ENCODE data around the gene CST6. TPM values are rescaled to one million over a fixed set of nuclear protein-coding genes. Genes with fewer than 3 reads are reported as not detected.

Gene CST6
- total RNA-seq, 4 donors from 2014 or later: 1.7 TPM; not detected in 3

- no peak for ATAC-seq
- TF ChIP-seq POLR2AphosphoS5 (IDR thresholded peaks at IDR 0.05): no peak
- TF ChIP-seq CTCF (IDR thresholded peaks at IDR 0.05): no peak
- TF ChIP-seq EP300 (IDR thresholded peaks at IDR 0.05): no peak
- TF ChIP-seq POLR2A (IDR thresholded peaks at IDR 0.05): no peak
- WGBS, 2 donors (ENCODE audit: low coverage in 1 of 2): 2% methylated on average over 7 to 16 of the region's 17 CpGs
- Histone ChIP-seq H3K9me3 (no peaks in the 10 kb centered on the region), H3K4me1 (peaks cover 0 to 59% (median 26%) of the 10 kb centered on the region in 3 donors), H3K4me3 (peak overlapping the region; percentile 89 to 99), H3K36me3 (peaks cover 0 to 40% of the 10 kb centered on the region in 2 donors), H3K27me3 (peaks cover 17% of the 10 kb centered on the region), H3K27ac (peak overlapping the region; percentile 41 to 95 (median 90))
These were observed 40.8 kb downstream of the CST6 start for GRCh38 chr11:66052664-66052982.

- H3K27me3 ChIP-seq: no peaks in the 10 kb centered on the region
- ATAC-seq: no peak
- no peak overlapping the region for H3K4me3 ChIP-seq
- H3K36me3 ChIP-seq: peaks cover 0 to 64% of the 10 kb centered on the region in 2 donors
- WGBS, 2 donors (ENCODE audit: low coverage in 1 of 2): 100% methylated on average over 1 of the region's 7 CpGs; no CpG with 5 or more reads in 1 of the 2 donors
- H3K27ac ChIP-seq: no peak overlapping the region
- TF ChIP-seq POLR2A (IDR thresholded peaks at IDR 0.05): no peak
- TF ChIP-seq POLR2AphosphoS5 (IDR thresholded peaks at IDR 0.05): no peak
- no peak for TF ChIP-seq CTCF (IDR thresholded peaks at IDR 0.05)
- no peak for TF ChIP-seq EP300 (IDR thresholded peaks at IDR 0.05)
- H3K4me1 ChIP-seq: peaks cover 0 to 41% (median 16%) of the 10 kb centered on the region in 3 donors
- H3K9me3 ChIP-seq: no peaks in the 10 kb centered on the region
These were observed 43.2 kb downstream of the CST6 start for GRCh38 chr11:66055021-66055420.

GRCh38 chr11:66056501-66056900 lies 44.7 kb downstream of the CST6 start:
- no peak overlapping the region for H3K4me3 ChIP-seq
- 36 to 90% methylated on average over 2 to 7 of the region's 7 CpGs for WGBS, 2 donors (ENCODE audit: low coverage in 1 of 2)
- TF ChIP-seq EP300 (IDR thresholded peaks at IDR 0.05) (no peak), CTCF (IDR thresholded peaks at IDR 0.05) (no peak), POLR2AphosphoS5 (IDR thresholded peaks at IDR 0.05) (no peak), POLR2A (IDR thresholded peaks at IDR 0.05) (no peak)
- no peak for ATAC-seq
- no peaks in the 10 kb centered on the region for H3K27me3 ChIP-seq
- H3K4me1 ChIP-seq: peaks cover 0 to 33% (median 11%) of the 10 kb centered on the region in 3 donors
- H3K27ac ChIP-seq: no peak overlapping the region
- H3K36me3 ChIP-seq: peaks cover 0 to 78% of the 10 kb centered on the region in 2 donors
- H3K9me3 ChIP-seq: no peaks in the 10 kb centered on the region

- WGBS, 2 donors (ENCODE audit: low coverage in 1 of 2): 69 to 75% methylated on average over 7 to 8 of the region's 8 CpGs
- ATAC-seq: no peak
- Histone ChIP-seq H3K9me3 (no peaks in the 10 kb centered on the region), H3K27ac (no peak overlapping the region), H3K4me3 (no peak overlapping the region), H3K36me3 (peaks cover 7 to 100% of the 10 kb centered on the region in 2 donors), H3K4me1 (peaks cover 0 to 4% (median 0%) of the 10 kb centered on the region in 3 donors), H3K27me3 (no peaks in the 10 kb centered on the region)
- TF ChIP-seq EP300 (IDR thresholded peaks at IDR 0.05): no peak
- no peak for TF ChIP-seq POLR2AphosphoS5 (IDR thresholded peaks at IDR 0.05)
- TF ChIP-seq CTCF (IDR thresholded peaks at IDR 0.05): no peak
- TF ChIP-seq POLR2A (IDR thresholded peaks at IDR 0.05): no peak
These were observed 48.3 kb downstream of the CST6 start for GRCh38 chr11:66059966-66060680.

GRCh38 chr11:66061268-66061667 lies 49.5 kb downstream of the CST6 start:
- no peak for ATAC-seq
- 64 to 71% methylated on average over 5 to 6 of the region's 6 CpGs for WGBS, 2 donors (ENCODE audit: low coverage in 1 of 2)
- peaks cover 7 to 100% of the 10 kb centered on the region in 2 donors for H3K36me3 ChIP-seq

More at GRCh38 chr11:66061268-66061667, 49.5 kb downstream of the CST6 start:
- Histone ChIP-seq H3K9me3 (no peaks in the 10 kb centered on the region), H3K27me3 (no peaks in the 10 kb centered on the region), H3K4me1 (no peaks in the 10 kb centered on the region), H3K4me3 (no peak overlapping the region), H3K27ac (no peak overlapping the region)
- no peak for TF ChIP-seq POLR2A (IDR thresholded peaks at IDR 0.05)
- no peak for TF ChIP-seq POLR2AphosphoS5 (IDR thresholded peaks at IDR 0.05)
- TF ChIP-seq EP300 (IDR thresholded peaks at IDR 0.05): no peak
- no peak for TF ChIP-seq CTCF (IDR thresholded peaks at IDR 0.05)
